Panc1 (cell line): ENCODE data around the gene PDCD10. TPM values are rescaled to one million over a fixed set of nuclear protein-coding genes. Genes with fewer than 3 reads are reported as not detected.

Source experiments
- ATAC-seq: fragments of 200-7000 bp; cut with Tn5 transposase; 2 replicates; pipeline ENCODE4 v1.9.1; 2020; ENCODE audit warnings: mild to moderate bottlenecking, moderate library complexity
- Bru-seq: library from RNA; stranded (reverse); fragments of 400-500 nt; gene quantifications from one replicate; lab custom pipeline; 2021; lab: Mats Ljungman, UMichigan
- BruChase-seq, 2 experiments: library from RNA; stranded (reverse); fragments of 400-500 nt; gene quantifications; one replicate each; lab custom pipeline; 2021; lab: Mats Ljungman, UMichigan
- BruUV-seq: library from RNA; stranded (reverse); fragments of 400-500 nt; replicated peaks from 2 replicates; lab custom pipeline; 2021; lab: Mats Ljungman, UMichigan
- CTCF ChIA-PET: fragments of 300-600 bp; sonication (Branson Sonifier 250); formaldehyde crosslinking; loops from one replicate; lab custom pipeline; 2022; ENCODE audit warnings: antibody characterized with exemption; lab: Charles Lee
- POLR2A ChIA-PET: fragments of 300-600 bp; sonication (Branson Sonifier 250); formaldehyde crosslinking; loops from one replicate; lab custom pipeline; 2022; ENCODE audit warnings: antibody characterized with exemption; lab: Charles Lee
- DNase-seq: peaks from one replicate; pipeline ENCODE4 v3.0.0-alpha.2; 2010; ENCODE audit warnings: low read depth, low spot score
- H3K27ac ChIP-seq: 2 replicates; pipeline ENCODE4 v1.5.1; 2011; ENCODE audit warnings: mild to moderate bottlenecking, low read length, inconsistent platforms
- H3K27me3 ChIP-seq: fragments of 200-500 bp; sonication (Bioruptor generic); 2 replicates; pipeline ENCODE4 v1.6.0; 2014; ENCODE audit warnings: low read length, inconsistent platforms; ENCODE audit not compliant: control insufficient read depth, insufficient read depth
- H3K36me3 ChIP-seq: fragments of 200-500 bp; sonication (Bioruptor generic); 2 replicates; pipeline ENCODE4 v1.5.1; 2014; ENCODE audit warnings: inconsistent platforms, mild to moderate bottlenecking, low read length, moderate library complexity; ENCODE audit not compliant: control insufficient read depth, insufficient read depth
- H3K4me1 ChIP-seq: 2 replicates; pipeline ENCODE4 v1.5.1; 2011; ENCODE audit warnings: inconsistent platforms, mild to moderate bottlenecking, low read length, moderate library complexity; ENCODE audit not compliant: control insufficient read depth, insufficient read depth
- H3K4me3 ChIP-seq, 2 experiments: 2 replicates each; pipeline ENCODE4 v1.5.1; 2011 to 2012; ENCODE audit warnings: low read depth in 2 of 2, low read length in 2 of 2, mild to moderate bottlenecking in 2 of 2, inconsistent platforms in 1 of 2, moderate library complexity in 1 of 2
- H3K9me3 ChIP-seq: fragments of 200-500 bp; sonication (Bioruptor generic); 2 replicates; pipeline ENCODE4 v1.5.1; 2014; ENCODE audit warnings: low read depth, mild to moderate bottlenecking, inconsistent platforms, low read length, moderate library complexity; ENCODE audit not compliant: control insufficient read depth, insufficient read depth
- CTCF ChIP-seq: fragments of 450-650 bp; IDR thresholded peaks from 2 replicates; pipeline ENCODE4 v1.5.1; 2017; ENCODE audit warnings: mild to moderate bottlenecking
- POLR2AphosphoS5 ChIP-seq: IDR thresholded peaks from 2 replicates; pipeline ENCODE4 v1.6.1; 2012; ENCODE audit warnings: mild to moderate bottlenecking, low read depth, low read length, moderate library complexity
- REST ChIP-seq, 2 experiments: IDR thresholded peaks; 2 replicates each; pipeline ENCODE4 v1.6.1; 2011 to 2012; ENCODE audit warnings: low read depth in 2 of 2, control low read depth in 1 of 2, low read length in 1 of 2, mild to moderate bottlenecking in 1 of 2, moderate library complexity in 1 of 2; ENCODE audit not compliant: insufficient read depth in 1 of 2
- SIN3A ChIP-seq: IDR thresholded peaks from 2 replicates; pipeline ENCODE4 v1.6.1; 2012; ENCODE audit warnings: low read depth, mild to moderate bottlenecking, low read length, moderate library complexity, borderline replicate concordance; ENCODE audit not compliant: insufficient read depth
- TCF7L2 ChIP-seq: IDR thresholded peaks from 2 replicates; pipeline ENCODE4 v1.6.1; 2011; ENCODE audit warnings: mild to moderate bottlenecking, low read depth, low read length, inconsistent platforms
- in situ Hi-C: cut with HindIII; loops from 2 replicates; pipeline ENCODE4 v1.10.0; 2016; ENCODE audit warnings: low sequenced_read_pairs, low pct_unique_long_range_greater_than_20kb
- intact Hi-C: fragments of 100-400 bp; cut with micrococcal nuclease; formaldehyde crosslinking; loops from one replicate; pipeline ENCODE4 v1.10.0; 2022; ENCODE audit not compliant: unreplicated experiment
- long read RNA-seq: library from polyadenylated mRNA; unstranded; transcript quantifications from one replicate; pipeline ENCODE4 v2.0.0, GENCODE V29; 2021; ENCODE audit not compliant: unreplicated experiment
- polyA plus RNA-seq: library from polyadenylated mRNA; unstranded; fragments of >200 nt; gene quantifications from one replicate; pipeline ENCODE4 v1.2.1, GENCODE V29; 2012; ENCODE audit warnings: missing spikeins; ENCODE audit not compliant: insufficient read length
- total RNA-seq: library from RNA; stranded (reverse); gene quantifications from one replicate; pipeline ENCODE4 v1.2.1, GENCODE V29; 2021; ENCODE audit not compliant: unreplicated experiment

PDCD10 gene
- total RNA-seq (83.5 TPM), Bru-seq, nascent RNA (percentile 95 among the genes with signal in this experiment), BruChase-seq, experiment 1, labeled RNA remaining after a 2-hour chase (percentile 87 among the genes with signal in this experiment), BruChase-seq, experiment 2, labeled RNA remaining after a 6-hour chase (percentile 83 among the genes with signal in this experiment)
- polyA plus RNA-seq = 50.1 TPM
- long read RNA-seq, transcript PDCD10-218 (8 exons, 1,276 nt) = major isoform, 70 of 118 reads
- long read RNA-seq, transcript PDCD10-208 (9 exons, 1,360 nt) = minor isoform, 17 of 118 reads
- long read RNA-seq, transcript PDCD10-206 (9 exons, 1,026 nt) = minor isoform, 6 of 118 reads
- long read RNA-seq, partial matches to known transcripts = 7 of 118 reads
- long read RNA-seq, other reads (novel, unspliced or antisense) = 14 of 118 reads

DNA sequence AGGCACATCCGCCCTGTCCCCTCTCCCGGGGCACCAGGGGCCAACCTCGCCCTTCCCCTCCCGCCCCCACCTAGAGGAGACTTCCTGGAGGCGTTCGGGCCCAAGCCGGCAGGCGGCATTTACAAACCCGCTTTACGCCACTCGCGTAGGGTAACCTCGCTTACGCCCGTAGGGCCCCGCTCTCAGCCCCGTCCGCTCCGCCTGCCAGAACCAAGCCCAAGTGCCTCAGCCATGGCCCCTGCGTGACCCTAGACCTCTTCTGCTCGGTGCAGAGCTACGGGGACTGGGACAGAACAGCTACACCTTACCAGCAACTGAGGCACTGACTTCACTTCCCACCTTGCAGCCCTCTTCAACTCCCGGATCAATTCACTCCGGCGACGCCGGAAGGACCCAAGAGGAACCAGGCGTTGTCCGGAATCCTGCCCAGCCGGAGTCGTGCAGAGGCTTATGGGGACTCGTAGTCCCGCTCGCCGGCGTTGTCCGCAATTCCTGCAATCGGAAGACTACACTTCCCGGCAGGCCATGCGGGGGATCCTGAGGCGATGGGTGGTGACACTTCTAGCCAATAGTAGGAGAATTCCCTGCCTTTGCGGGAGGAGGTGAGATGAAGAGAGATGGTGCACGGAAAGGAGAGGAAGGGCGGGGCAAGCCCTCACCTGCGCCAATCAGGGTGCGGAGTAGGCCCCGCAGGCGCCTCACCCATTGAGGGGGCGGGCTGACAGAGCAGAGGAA, at the start of gene PDCD10:
TSS of gene PDCD10 (minus strand) at position 395 of the 735 bp plus-strand sequence. CDS start 14,735 bp downstream, outside the sequence.
- H3K27ac ChIP-seq = peak within 1 kb of the TSS; percentile 94
- H3K4me1 ChIP-seq = peaks cover 37% of the 10 kb centered on the region
- CTCF ChIA-PET = interaction anchor here (0.6 to 1.1 kb wide), 2 partner anchors 15 to 148 kb away, joined by 3 to 5 read pairs; no protein-coding TSS in a partner anchor
- no peaks in the 10 kb centered on the region for H3K9me3 ChIP-seq
- H3K4me3 ChIP-seq = peak within 1 kb of the TSS; percentile 91 to 94
- intact Hi-C loops = loop anchor here (10.0 kb wide), 1 partner anchor 310 kb away; no protein-coding TSS in a partner anchor
- BruUV-seq = no TSS peak
- no peaks in the 10 kb centered on the region for H3K27me3 ChIP-seq
- POLR2A ChIA-PET = no interaction called here
- H3K36me3 ChIP-seq = peaks cover 5% of the 10 kb centered on the region
- in situ Hi-C loops = no loop called here
- no peak for TF ChIP-seq SIN3A
- TF ChIP-seq CTCF = no peak
- TF ChIP-seq POLR2AphosphoS5 = peak; percentile 91
- TF ChIP-seq TCF7L2 = peak; percentile 60
- TF ChIP-seq REST (IDR thresholded peaks at IDR 0.05; ENCODE audit: insufficient read depth in 1 of 2, low read depth in 2 of 2, low read length in 1 of 2) = no peak
- peak; percentile 97 for DNase-seq
- peak; percentile 95 for ATAC-seq

DNA sequence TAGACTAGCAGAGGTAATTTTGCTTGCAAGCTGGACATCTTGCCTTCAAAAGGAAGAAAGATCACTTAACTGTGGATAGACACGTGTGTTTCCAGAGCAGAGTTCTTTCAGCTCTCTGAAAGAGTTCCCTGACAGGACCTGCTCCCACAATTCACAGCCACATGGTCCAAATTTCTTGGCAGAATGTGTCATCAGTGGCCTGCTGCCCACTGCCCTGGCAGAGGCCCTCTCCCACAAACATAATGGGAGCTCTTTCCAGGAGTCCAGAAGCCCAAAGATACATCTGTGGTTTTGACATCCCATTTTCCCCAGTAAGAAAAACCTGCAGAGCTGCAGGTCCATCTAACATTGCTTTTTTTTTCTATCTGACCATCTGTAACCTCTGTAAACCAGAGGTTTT, 49.1 kb upstream of the PDCD10 start:
- BruUV-seq = no TSS peak
- H3K9me3 ChIP-seq = no peaks in the 10 kb centered on the region
- no peak overlapping the region for H3K27ac ChIP-seq
- H3K36me3 ChIP-seq = no peaks in the 10 kb centered on the region
- no peaks in the 10 kb centered on the region for H3K4me1 ChIP-seq
- CTCF ChIA-PET = no interaction called here
- H3K4me3 ChIP-seq = no peak overlapping the region
- H3K27me3 ChIP-seq = no peaks in the 10 kb centered on the region
- TF ChIP-seq TCF7L2 = no peak
- TF ChIP-seq SIN3A = no peak
- TF ChIP-seq POLR2AphosphoS5 = no peak
- TF ChIP-seq REST (IDR thresholded peaks at IDR 0.05; ENCODE audit: insufficient read depth in 1 of 2, low read depth in 2 of 2, low read length in 1 of 2) = no peak
- TF ChIP-seq CTCF = no peak
- POLR2A ChIA-PET = no interaction called here
- in situ Hi-C loops (no loop called here), intact Hi-C loops (no loop called here)
- ATAC-seq (no peak), DNase-seq (no peak)
